ENCODE data around the gene ARL16. TPM values are rescaled to one million over a fixed set of nuclear protein-coding genes. Genes with fewer than 3 reads are reported as not detected.

Gene ARL16
- total RNA-seq, 1 experiment from 2014 or later, result 47.5 TPM

DNA sequence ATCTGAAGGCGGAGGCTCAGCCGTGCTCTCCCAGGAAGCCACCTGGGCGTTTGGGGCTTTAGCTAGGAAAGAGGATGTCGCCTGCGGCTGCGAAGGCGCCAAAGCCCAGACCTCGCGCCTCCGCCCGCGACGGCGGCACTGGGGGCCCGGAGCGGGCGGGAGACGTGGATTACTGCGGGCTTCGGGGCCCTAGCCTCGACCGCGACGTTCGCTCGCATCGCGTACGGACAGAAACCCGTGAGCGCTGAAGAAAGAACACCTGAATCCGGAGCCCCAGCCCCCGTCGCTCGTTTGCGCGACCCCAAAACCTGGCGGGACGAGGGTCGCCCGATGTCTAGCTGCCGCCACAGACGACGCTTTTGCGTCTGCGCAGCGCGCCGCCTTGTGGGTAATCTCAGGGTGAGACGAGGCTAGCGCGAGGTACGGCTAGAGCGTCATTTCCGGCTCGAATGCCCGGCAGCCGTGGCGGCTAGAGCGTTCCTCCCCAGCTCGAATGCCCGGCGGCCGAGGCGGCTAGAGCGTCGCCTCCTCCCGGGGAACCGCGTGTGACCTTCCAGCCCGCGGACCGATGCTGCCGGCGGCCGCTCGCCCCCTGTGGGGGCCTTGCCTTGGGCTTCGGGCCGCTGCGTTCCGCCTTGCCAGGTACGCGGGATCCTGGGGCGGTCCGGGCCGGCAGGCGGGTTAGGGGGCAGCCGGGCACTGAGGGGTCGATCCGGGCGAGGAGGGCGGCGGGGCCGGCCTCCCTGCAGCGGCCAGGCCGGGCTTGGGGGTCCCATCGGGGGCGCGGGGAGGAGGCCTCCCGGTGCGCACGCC is 19.5 kb upstream of the ARL16 start, which contains the start of gene MRPL12 (continued):
- TF ChIP-seq TCF7L2 (IDR thresholded peaks at IDR 0.05; ENCODE audit: borderline replicate concordance, extremely low read depth, insufficient read depth, insufficient read length) (peak; percentile 68), ELF1 (IDR thresholded peaks at IDR 0.05; ENCODE audit: borderline replicate concordance, low read depth) (no peak; the same call in 1 of the 2 replicates), YY1 (IDR thresholded peaks at IDR 0.05; ENCODE audit: extremely low read depth, insufficient replicate concordance, low read depth, low read length) (peak; percentile 84)
- TF ChIP-seq, protein P1, sequence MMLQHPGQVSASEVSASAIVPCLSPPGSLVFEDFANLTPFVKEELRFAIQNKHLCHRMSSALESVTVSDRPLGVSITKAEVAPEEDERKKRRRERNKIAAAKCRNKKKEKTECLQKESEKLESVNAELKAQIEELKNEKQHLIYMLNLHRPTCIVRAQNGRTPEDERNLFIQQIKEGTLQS (IDR thresholded peaks at IDR 0.05), result no peak

DNA sequence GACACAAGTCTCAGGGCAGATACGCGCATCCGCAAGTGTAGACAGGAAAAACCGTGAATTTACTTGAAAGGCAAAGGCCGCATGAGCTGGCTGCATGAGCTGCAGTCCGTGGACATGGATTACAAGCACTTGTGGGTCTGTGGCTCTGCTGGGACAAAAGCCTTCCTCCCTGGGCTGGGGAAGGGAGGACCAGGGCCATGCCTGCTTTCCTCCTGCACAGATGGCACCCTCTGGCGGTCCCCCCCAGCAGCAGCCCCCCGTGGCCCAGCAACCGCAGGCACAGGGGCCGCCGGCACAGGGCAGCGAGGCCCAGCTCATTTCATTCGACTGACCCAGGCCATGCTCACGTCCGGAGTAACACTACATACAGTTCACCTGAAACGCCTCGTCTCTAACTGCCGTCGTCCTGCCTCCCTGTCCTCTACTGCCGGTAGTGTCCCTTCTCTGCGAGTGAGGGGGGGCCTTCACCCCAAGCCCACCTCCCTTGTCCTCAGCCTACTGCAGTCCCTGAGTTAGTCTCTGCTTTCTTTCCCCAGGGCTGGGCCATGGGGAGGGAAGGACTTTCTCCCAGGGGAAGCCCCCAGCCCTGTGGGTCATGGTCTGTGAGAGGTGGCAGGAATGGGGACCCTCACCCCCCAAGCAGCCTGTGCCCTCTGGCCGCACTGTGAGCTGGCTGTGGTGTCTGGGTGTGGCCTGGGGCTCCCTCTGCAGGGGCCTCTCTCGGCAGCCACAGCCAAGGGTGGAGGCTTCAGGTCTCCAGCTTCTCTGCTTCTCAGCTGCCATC is 17.9 kb upstream of the ARL16 start:
- Histone ChIP-seq H4K20me1 (ENCODE audit: insufficient read depth) (no peaks in the 10 kb centered on the region; the same call in 1 of the 2 replicates), H3K36me3 (ENCODE audit: control insufficient read depth in 1 of 2, insufficient read depth in 2 of 2, low read length in 2 of 2) (peaks cover 27 to 60% of the 10 kb centered on the region in 2 experiments), H3K4me1 (ENCODE audit: control insufficient read depth in 1 of 2, insufficient read depth in 2 of 2, low read length in 2 of 2) (peaks cover 13 to 27% of the 10 kb centered on the region in 2 experiments), H3K9me3 (ENCODE audit: control insufficient read depth in 1 of 2, insufficient read depth in 1 of 2, low read depth in 1 of 2, low read length in 2 of 2) (no peaks in the 10 kb centered on the region), H3K79me2 (ENCODE audit: insufficient read depth, low read length) (peaks cover 93% of the 10 kb centered on the region), H3K27me3 (ENCODE audit: insufficient read depth, low read length) (no peaks in the 10 kb centered on the region), H3K27ac (ENCODE audit: low read depth, low read length) (peak overlapping the region; percentile 98), H3K9ac (ENCODE audit: low read length) (peak overlapping the region; percentile 95), H3K4me2 (ENCODE audit: low read length) (peak overlapping the region; percentile 89), H3K4me3 (replicated peaks in 1 of 2; ENCODE audit: low read depth in 1 of 2, low read length in 2 of 2) (peak overlapping the region; percentile 68), H2AFZ (ENCODE audit: low read depth, low read length, poor library complexity, severe bottlenecking) (no peak overlapping the region), H3K9me2 (ENCODE audit: insufficient read depth) (no peaks in the 10 kb centered on the region)
- TF ChIP-seq POLR2A (IDR thresholded peaks at IDR 0.05; ENCODE audit: borderline replicate concordance, extremely low read depth, insufficient read depth, insufficient read length) (no peak), FOSL1 (IDR thresholded peaks at IDR 0.05; ENCODE audit: low read depth) (no peak), POLR2AphosphoS5 (IDR thresholded peaks at IDR 0.05; ENCODE audit: low read depth, low read length) (no peak; the same call in 1 of the 2 replicates)
- TF ChIP-seq, protein P2, sequence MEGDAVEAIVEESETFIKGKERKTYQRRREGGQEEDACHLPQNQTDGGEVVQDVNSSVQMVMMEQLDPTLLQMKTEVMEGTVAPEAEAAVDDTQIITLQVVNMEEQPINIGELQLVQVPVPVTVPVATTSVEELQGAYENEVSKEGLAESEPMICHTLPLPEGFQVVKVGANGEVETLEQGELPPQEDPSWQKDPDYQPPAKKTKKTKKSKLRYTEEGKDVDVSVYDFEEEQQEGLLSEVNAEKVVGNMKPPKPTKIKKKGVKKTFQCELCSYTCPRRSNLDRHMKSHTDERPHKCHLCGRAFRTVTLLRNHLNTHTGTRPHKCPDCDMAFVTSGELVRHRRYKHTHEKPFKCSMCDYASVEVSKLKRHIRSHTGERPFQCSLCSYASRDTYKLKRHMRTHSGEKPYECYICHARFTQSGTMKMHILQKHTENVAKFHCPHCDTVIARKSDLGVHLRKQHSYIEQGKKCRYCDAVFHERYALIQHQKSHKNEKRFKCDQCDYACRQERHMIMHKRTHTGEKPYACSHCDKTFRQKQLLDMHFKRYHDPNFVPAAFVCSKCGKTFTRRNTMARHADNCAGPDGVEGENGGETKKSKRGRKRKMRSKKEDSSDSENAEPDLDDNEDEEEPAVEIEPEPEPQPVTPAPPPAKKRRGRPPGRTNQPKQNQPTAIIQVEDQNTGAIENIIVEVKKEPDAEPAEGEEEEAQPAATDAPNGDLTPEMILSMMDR (IDR thresholded peaks at IDR 0.05 in 2 of 3, conservative IDR thresholded peaks at IDR 0.05 in 1 of 3; ENCODE audit: borderline replicate concordance in 1 of 3, insufficient read depth in 1 of 3, low read depth in 2 of 3, low read length in 2 of 3), result peak in 2 of 3 experiments; percentile 30 to 32; a peak in 4 of 6 replicates
- RAD21 ChIA-PET (ENCODE audit: low non-redundant PET in 1 of 2, low total read pairs in 2 of 2, uncharacterized antibody in 2 of 2, unreplicated experiment in 2 of 2), result interaction anchor here in 1 of 2 experiments (1.5 kb wide), 1 partner anchor 18 kb away, joined by 4 read pairs; the partner anchor contains the start of genes ARL16 and HGS
- peak; percentile 43 for ATAC-seq
- DNase-seq (ENCODE audit: low read depth, low spot score), result no peak
- intact Hi-C loops (cut with micrococcal nuclease), result loop anchor here (2.0 kb wide), 1 partner anchor 19 kb away; the partner anchor contains the start of gene ARL16
- no TSS peak for BruUV-seq (replicated peaks)
- POLR2A ChIA-PET, result interaction anchor here (0.8 to 3.5 kb wide), 2 partner anchors 18 to 28 kb away, joined by 3 to 33 read pairs; partner anchors contain the start of genes ARL16 and HGS
- CTCF ChIA-PET, result interaction anchor here (1.0 kb wide), 1 partner anchor 34 kb away, joined by 3 read pairs; no protein-coding TSS in a partner anchor
